LNCAP (cell line): ENCODE results near the gene SETD5.

ENCODE experiments used
- CTCF ChIP-seq: fragments of 450-650 bp; IDR thresholded peaks from 2 replicates; pipeline ENCODE4 v1.5.1; 2017; ENCODE audit warnings: mild to moderate bottlenecking

The SETD5 gene

DNA sequence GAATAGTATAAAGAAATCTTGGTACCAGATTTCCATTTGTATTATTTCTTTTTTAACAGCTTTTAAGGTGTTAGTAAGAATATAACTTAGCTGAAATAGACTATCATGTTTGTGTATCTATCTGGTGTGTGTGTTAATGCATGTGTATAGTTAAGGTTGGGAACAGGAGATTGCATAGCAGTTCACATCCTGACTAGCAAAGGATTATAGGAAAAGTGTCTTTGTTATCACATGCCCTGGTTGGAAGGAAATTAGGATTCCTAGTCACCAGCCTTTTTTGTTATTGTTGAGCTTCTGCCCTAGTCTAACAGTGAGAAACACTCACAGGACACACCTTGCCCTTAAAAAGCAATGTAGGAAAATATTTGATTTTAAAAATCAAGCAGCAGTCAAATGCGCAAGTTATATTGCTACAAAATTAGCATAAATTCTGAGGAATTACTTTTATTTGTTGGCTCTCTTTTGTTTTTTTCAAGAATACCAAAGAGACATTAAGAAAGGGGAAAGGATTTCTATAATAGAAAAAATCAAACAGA lies 58.2 kb downstream of the SETD5 start:
- no peak for TF ChIP-seq CTCF

- TF ChIP-seq CTCF: no peak
These were observed 70.0 kb downstream of the SETD5 start for GRCh38 chr3:9467451-9467850.

GRCh38 chr3:9468460-9468859 lies 71.0 kb downstream of the SETD5 start:
- TF ChIP-seq CTCF: no peak

GRCh38 chr3:9469986-9470385 lies 72.6 kb downstream of the SETD5 start:
- no peak for TF ChIP-seq CTCF

- TF ChIP-seq CTCF: no peak
These were observed 76.2 kb downstream of the SETD5 start for GRCh38 chr3:9473496-9474065.

DNA sequence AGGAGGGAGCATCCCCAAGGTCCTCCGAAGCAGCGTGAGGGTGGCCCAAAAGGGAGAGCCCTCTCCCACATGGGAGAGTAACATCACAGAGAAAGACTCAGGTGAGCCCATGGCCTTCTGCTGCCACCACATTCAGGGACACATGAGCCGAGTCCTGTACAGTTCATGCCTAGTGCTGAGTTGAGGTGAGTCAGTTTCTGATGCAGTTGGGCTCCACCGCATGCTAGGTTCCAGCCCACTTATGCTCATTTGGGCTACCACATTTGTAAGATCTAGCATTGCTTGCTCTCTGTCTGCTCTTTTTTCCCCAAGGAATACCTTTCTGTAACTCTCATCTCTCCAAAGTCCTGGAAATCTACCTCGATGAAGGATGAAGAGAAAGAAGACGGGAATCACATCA lies 77.1 kb downstream of the SETD5 start:
- no peak for TF ChIP-seq CTCF

GRCh38 chr3:9476935-9477334 lies 79.5 kb downstream of the SETD5 start:
- TF ChIP-seq CTCF: no peak

DNA sequence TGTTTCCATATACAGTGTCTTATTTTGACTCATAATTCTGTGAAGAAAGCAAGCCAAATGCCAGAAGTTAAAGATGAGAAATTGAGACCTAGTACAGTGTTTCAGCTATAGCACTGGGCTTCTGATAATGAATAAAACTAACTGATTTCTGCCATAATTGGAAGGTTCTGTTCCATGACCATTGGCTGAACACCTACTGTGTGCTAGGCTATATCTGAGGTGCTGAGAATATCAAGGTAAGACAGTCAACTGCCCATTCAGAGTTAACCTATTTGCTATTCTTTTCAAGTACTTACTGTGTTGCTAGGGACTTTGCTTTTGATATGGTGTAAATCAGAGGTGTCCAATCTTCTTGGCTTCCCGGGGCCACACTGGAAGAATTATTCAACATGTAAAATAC lies 82.8 kb downstream of the SETD5 start:
- TF ChIP-seq CTCF: no peak
